Measurements from ENCODE around the gene SLC25A11.

- no peak for TF ChIP-seq POLR2AphosphoS5 (IDR thresholded peaks at IDR 0.05; ENCODE audit: low read depth, low read length)
- no peak for TF ChIP-seq TAF1 (IDR thresholded peaks at IDR 0.05; ENCODE audit: low read depth, low read length)
- no peak for TF ChIP-seq POLR2A (IDR thresholded peaks at IDR 0.05; ENCODE audit: low read depth, low read length)
These were observed 33.6 kb upstream of the SLC25A11 start for GRCh38 chr17:4973256-4974114.
